Fibroblast of mammary gland (primary cell): ENCODE measurements around the gene STK38L.

Experiments used
- DNase-seq: peaks from one replicate; pipeline ENCODE4 v3.0.0-alpha.2; 2010; ENCODE audit warnings: low read depth
- H3K4me3 ChIP-seq: 2 replicates; pipeline ENCODE4 v1.5.1; 2011; ENCODE audit warnings: low read depth, mild to moderate bottlenecking, low read length, moderate library complexity; ENCODE audit not compliant: control insufficient read depth
- CTCF ChIP-seq: conservative IDR thresholded peaks from 2 replicates; pipeline ENCODE4 v1.5.1; 2011; ENCODE audit warnings: low read depth, low read length, inconsistent platforms; ENCODE audit not compliant: control insufficient read depth, insufficient read depth

STK38L gene

GRCh38 chr12:27284021-27284420 lies 39.9 kb downstream of the STK38L start:
- H3K4me3 ChIP-seq = no peak overlapping the region
- DNase-seq = no peak
- no peak for TF ChIP-seq CTCF

GRCh38 chr12:27284751-27285150 lies 40.7 kb downstream of the STK38L start:
- TF ChIP-seq CTCF = no peak
- DNase-seq = peak; percentile 89
- H3K4me3 ChIP-seq = no peak overlapping the region

GRCh38 chr12:27285403-27285802 lies 41.3 kb downstream of the STK38L start:
- DNase-seq = peak; percentile 32
- TF ChIP-seq CTCF = no peak
- H3K4me3 ChIP-seq = no peak overlapping the region

GRCh38 chr12:27289414-27289813 lies 45.3 kb downstream of the STK38L start:
- H3K4me3 ChIP-seq = no peak overlapping the region
- no peak for DNase-seq
- TF ChIP-seq CTCF = no peak

- no peak for TF ChIP-seq CTCF
- DNase-seq = no peak
- no peak overlapping the region for H3K4me3 ChIP-seq
These were observed 46.5 kb downstream of the STK38L start for GRCh38 chr12:27290501-27291168.

GRCh38 chr12:27291862-27292261 lies 47.8 kb downstream of the STK38L start:
- no peak for DNase-seq
- no peak overlapping the region for H3K4me3 ChIP-seq
- TF ChIP-seq CTCF = no peak

- DNase-seq = no peak
- TF ChIP-seq CTCF = no peak
- no peak overlapping the region for H3K4me3 ChIP-seq
These were observed 48.6 kb downstream of the STK38L start for GRCh38 chr12:27292718-27293117.
